ENCODE data around the gene TBC1D23. TPM values are rescaled to one million over a fixed set of nuclear protein-coding genes. Genes with fewer than 3 reads are reported as not detected.

Gene TBC1D23
- total RNA-seq, 1 experiment from 2014 or later = 37.9 TPM

DNA sequence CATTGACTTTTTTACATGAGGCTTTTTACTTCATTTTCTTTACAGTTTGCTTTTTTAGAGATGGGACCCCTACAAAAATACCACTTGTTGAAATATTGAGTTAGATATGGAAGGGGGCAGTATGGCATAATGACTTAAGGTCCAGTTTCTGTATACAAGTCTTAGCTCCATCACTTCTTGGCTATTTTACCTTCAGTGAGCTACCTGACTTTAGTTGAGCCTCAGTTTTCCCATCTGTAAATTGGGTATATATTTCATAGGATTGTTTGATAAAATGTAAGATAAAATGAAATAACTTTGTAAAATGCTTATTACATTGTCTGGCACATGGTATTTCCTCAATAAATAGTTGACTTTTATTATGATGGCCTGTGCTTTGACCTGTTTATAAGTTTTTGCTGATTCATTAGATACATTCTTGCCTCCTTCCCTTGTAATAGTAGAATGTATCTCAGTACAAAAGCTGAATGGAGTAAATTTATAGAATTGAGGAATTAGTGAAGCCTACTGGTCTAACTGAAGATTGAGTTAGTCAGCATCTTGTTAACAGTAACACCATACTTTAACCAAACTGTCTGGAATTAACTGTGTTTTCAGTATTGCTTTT lies 27.6 kb downstream of the TBC1D23 start:
- DNase-seq (no peak), ATAC-seq (no peak)
- ChIA-PET CTCF (no interaction called here), POLR2A (ENCODE audit: unreplicated experiment) (no interaction called here)
- no peaks in the 10 kb centered on the region for H3K9me3 ChIP-seq (ENCODE audit: low read length)
- H3K4me1 ChIP-seq (ENCODE audit: insufficient read depth, low read length) = no peaks in the 10 kb centered on the region
- H2AFZ ChIP-seq (ENCODE audit: low read length) = no peak overlapping the region
- no peaks in the 10 kb centered on the region for H3K79me2 ChIP-seq (ENCODE audit: low read length)
- no peak overlapping the region for H3K9ac ChIP-seq (ENCODE audit: low read length)
- no peaks in the 10 kb centered on the region for H3K9me2 ChIP-seq (replicated peaks; ENCODE audit: low read length)
- H4K20me1 ChIP-seq (ENCODE audit: low read length) = no peaks in the 10 kb centered on the region; the same call in 1 of the 2 replicates
- intact Hi-C loops (cut with micrococcal nuclease) = no loop called here
- H3K27ac ChIP-seq (ENCODE audit: low read length) = no peak overlapping the region
- no peaks in the 10 kb centered on the region for H3K27me3 ChIP-seq (ENCODE audit: low read length)
- H3K4me3 ChIP-seq (ENCODE audit: low read length) = no peak overlapping the region
- no peaks in the 10 kb centered on the region; the same call in 1 of the 2 replicates for H3K36me3 ChIP-seq (ENCODE audit: low read depth, low read length)
- H3F3A ChIP-seq (ENCODE audit: low read length, unreplicated experiment) = no peaks in the 10 kb centered on the region
- no peak for TF ChIP-seq EZH2phosphoT487 (IDR thresholded peaks at IDR 0.05; ENCODE audit: borderline replicate concordance, low read length)
- TF ChIP-seq, protein P1, sequence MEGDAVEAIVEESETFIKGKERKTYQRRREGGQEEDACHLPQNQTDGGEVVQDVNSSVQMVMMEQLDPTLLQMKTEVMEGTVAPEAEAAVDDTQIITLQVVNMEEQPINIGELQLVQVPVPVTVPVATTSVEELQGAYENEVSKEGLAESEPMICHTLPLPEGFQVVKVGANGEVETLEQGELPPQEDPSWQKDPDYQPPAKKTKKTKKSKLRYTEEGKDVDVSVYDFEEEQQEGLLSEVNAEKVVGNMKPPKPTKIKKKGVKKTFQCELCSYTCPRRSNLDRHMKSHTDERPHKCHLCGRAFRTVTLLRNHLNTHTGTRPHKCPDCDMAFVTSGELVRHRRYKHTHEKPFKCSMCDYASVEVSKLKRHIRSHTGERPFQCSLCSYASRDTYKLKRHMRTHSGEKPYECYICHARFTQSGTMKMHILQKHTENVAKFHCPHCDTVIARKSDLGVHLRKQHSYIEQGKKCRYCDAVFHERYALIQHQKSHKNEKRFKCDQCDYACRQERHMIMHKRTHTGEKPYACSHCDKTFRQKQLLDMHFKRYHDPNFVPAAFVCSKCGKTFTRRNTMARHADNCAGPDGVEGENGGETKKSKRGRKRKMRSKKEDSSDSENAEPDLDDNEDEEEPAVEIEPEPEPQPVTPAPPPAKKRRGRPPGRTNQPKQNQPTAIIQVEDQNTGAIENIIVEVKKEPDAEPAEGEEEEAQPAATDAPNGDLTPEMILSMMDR (conservative IDR thresholded peaks at IDR 0.05; ENCODE audit: low read depth, low read length) = no peak
- no peak for TF ChIP-seq EZH2 (IDR thresholded peaks at IDR 0.05; ENCODE audit: low read length, unreplicated experiment)
- no TSS peak for BruUV-seq (replicated peaks)
- H3K4me2 ChIP-seq (ENCODE audit: low read length) = no peak overlapping the region

DNA sequence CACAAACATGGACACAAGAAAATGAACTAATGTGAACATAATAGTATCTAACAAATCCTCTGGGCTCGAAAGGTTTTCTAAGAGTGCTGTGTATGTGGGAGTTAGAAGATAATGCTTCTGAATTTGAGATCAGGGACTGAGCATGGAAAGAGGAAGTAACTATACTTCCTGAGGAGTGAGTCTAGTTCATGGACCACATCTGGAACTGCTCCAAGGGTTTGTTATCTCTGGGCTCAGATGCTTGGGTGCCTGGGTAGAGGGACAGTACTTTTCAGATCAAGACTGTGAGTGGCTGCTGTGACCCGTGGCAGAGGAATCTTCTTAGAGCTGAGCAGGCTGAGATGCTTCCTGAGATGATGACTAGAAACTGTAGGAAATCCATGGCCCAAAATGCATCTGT lies 28.5 kb downstream of the TBC1D23 start:
- no peak overlapping the region for H3K9ac ChIP-seq (ENCODE audit: low read length)
- H2AFZ ChIP-seq (ENCODE audit: low read length) = no peak overlapping the region
- no peaks in the 10 kb centered on the region for H3K27me3 ChIP-seq (ENCODE audit: low read length)
- ChIA-PET POLR2A (ENCODE audit: unreplicated experiment) (no interaction called here), CTCF (no interaction called here)
- ATAC-seq (no peak), DNase-seq (no peak)
- H4K20me1 ChIP-seq (ENCODE audit: low read length) = no peaks in the 10 kb centered on the region; the same call in 1 of the 2 replicates
- no peak overlapping the region for H3K4me3 ChIP-seq (ENCODE audit: low read length)
- no peaks in the 10 kb centered on the region for H3F3A ChIP-seq (ENCODE audit: low read length, unreplicated experiment)
- no peak overlapping the region for H3K4me2 ChIP-seq (ENCODE audit: low read length)
- TF ChIP-seq EZH2phosphoT487 (IDR thresholded peaks at IDR 0.05; ENCODE audit: borderline replicate concordance, low read length) (no peak), EZH2 (IDR thresholded peaks at IDR 0.05; ENCODE audit: low read length, unreplicated experiment) (no peak)
- TF ChIP-seq, protein P1 (conservative IDR thresholded peaks at IDR 0.05; ENCODE audit: low read depth, low read length) = no peak
- H3K79me2 ChIP-seq (ENCODE audit: low read length) = no peaks in the 10 kb centered on the region
- intact Hi-C loops (cut with micrococcal nuclease) = no loop called here
- no peaks in the 10 kb centered on the region for H3K9me2 ChIP-seq (replicated peaks; ENCODE audit: low read length)
- H3K9me3 ChIP-seq (ENCODE audit: low read length) = no peaks in the 10 kb centered on the region
- H3K4me1 ChIP-seq (ENCODE audit: insufficient read depth, low read length) = no peaks in the 10 kb centered on the region
- BruUV-seq (replicated peaks) = no TSS peak
- H3K36me3 ChIP-seq (ENCODE audit: low read depth, low read length) = no peaks in the 10 kb centered on the region; the same call in 1 of the 2 replicates
- no peak overlapping the region for H3K27ac ChIP-seq (ENCODE audit: low read length)

DNA sequence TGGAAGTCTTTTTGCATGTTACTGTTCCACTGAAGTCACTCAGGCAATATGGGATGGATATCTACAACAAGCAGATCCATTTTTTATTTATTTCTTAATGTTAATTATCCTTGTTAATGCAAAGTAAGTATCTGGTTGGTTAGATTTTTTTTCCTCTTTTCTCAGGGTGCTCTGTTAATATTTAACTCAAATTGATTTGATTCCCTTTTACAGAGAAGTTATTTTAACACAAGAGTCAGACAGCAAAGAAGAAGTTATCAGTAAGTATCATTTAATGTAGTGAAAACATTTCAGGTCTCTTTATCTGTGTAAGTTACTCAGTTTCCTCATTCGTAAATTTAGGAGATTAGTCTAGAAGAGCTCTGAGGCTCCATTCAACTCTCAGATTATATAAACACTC lies 34.3 kb downstream of the TBC1D23 start:
- Histone ChIP-seq H3K9ac (ENCODE audit: low read length) (no peak overlapping the region), H4K20me1 (ENCODE audit: low read length) (no peaks in the 10 kb centered on the region), H3K9me3 (ENCODE audit: low read length) (no peaks in the 10 kb centered on the region), H3K36me3 (ENCODE audit: low read depth, low read length) (peaks cover 17% of the 10 kb centered on the region; the same call in 1 of the 2 replicates), H3K4me3 (ENCODE audit: low read length) (no peak overlapping the region), H3K27ac (ENCODE audit: low read length) (no peak overlapping the region), H3K4me2 (ENCODE audit: low read length) (no peak overlapping the region), H3K9me2 (replicated peaks; ENCODE audit: low read length) (no peaks in the 10 kb centered on the region), H3K27me3 (ENCODE audit: low read length) (no peaks in the 10 kb centered on the region), H3K4me1 (ENCODE audit: insufficient read depth, low read length) (peaks cover 9% of the 10 kb centered on the region), H3K79me2 (ENCODE audit: low read length) (no peaks in the 10 kb centered on the region), H2AFZ (ENCODE audit: low read length) (no peak overlapping the region), H3F3A (ENCODE audit: low read length, unreplicated experiment) (peaks cover 6% of the 10 kb centered on the region)
- TF ChIP-seq EZH2 (IDR thresholded peaks at IDR 0.05; ENCODE audit: low read length, unreplicated experiment) = no peak
- TF ChIP-seq EZH2phosphoT487 (IDR thresholded peaks at IDR 0.05; ENCODE audit: borderline replicate concordance, low read length) = no peak
- TF ChIP-seq, protein P1 (conservative IDR thresholded peaks at IDR 0.05; ENCODE audit: low read depth, low read length) = no peak
- CTCF ChIA-PET = interaction anchor here (0.6 kb wide), 1 partner anchor 226 kb away, joined by 3 read pairs; no protein-coding TSS in a partner anchor
- ATAC-seq = no peak
- no TSS peak for BruUV-seq (replicated peaks)
- no peak for DNase-seq
- intact Hi-C loops (cut with micrococcal nuclease) = no loop called here
- POLR2A ChIA-PET (ENCODE audit: unreplicated experiment) = interaction anchor here (0.7 kb wide), 1 partner anchor 35 kb away, joined by 5 read pairs; the partner anchor contains the start of gene TBC1D23
